Liver (tissue), 9 donors: ENCODE data around the gene JAK1. TPM values are rescaled to one million over a fixed set of nuclear protein-coding genes. Genes with fewer than 3 reads are reported as not detected.
A peak's percentile ranks its signal among the peaks of the same experiment; 100 is the strongest.

ENCODE experiments used
- DNase-seq: peaks from one replicate; pipeline ENCODE4 v3.0.0-alpha.2; 2017; ENCODE audit warnings: low spot score
- H3K27ac ChIP-seq, 2 donors: one replicate each; pipeline ENCODE4 v1.7.0; 2013; ENCODE audit warnings: inconsistent platforms in 2 of 2, low read length in 2 of 2, control low read depth in 1 of 2, low read depth in 1 of 2, mild to moderate bottlenecking in 1 of 2
- H3K27me3 ChIP-seq, 4 donors: one replicate each; pipeline versions ENCODE4 v1.6.1 to v1.7.0; 2013; ENCODE audit warnings: low read length in 3 of 4, inconsistent platforms in 1 of 4, mild to moderate bottlenecking in 1 of 4, moderate library complexity in 1 of 4; ENCODE audit not compliant: control insufficient read depth in 4 of 4, insufficient read depth in 4 of 4
- H3K36me3 ChIP-seq, 4 donors: one replicate each; pipeline versions ENCODE4 v1.6.1 to v1.7.0; 2013; ENCODE audit warnings: low read length in 3 of 4, mild to moderate bottlenecking in 3 of 4, low read depth in 1 of 4, moderate library complexity in 1 of 4; ENCODE audit not compliant: control insufficient read depth in 4 of 4, insufficient read depth in 3 of 4
- H3K4me1 ChIP-seq, 4 donors: one replicate each; pipeline versions ENCODE4 v1.6.1 to v1.7.0; 2013; ENCODE audit warnings: low read length in 3 of 4, mild to moderate bottlenecking in 3 of 4, moderate library complexity in 1 of 4; ENCODE audit not compliant: control insufficient read depth in 4 of 4, insufficient read depth in 4 of 4
- H3K4me3 ChIP-seq, 3 donors: one replicate each; pipeline versions ENCODE4 v1.6.1 to v1.7.0; 2013; ENCODE audit warnings: low read length in 3 of 3, control low read depth in 1 of 3, low read depth in 1 of 3, mild to moderate bottlenecking in 1 of 3
- H3K9ac ChIP-seq, 2 donors: one replicate each; pipeline ENCODE4 v1.7.0; 2013; ENCODE audit warnings: low read length in 2 of 2, mild to moderate bottlenecking in 2 of 2, moderate library complexity in 2 of 2, control low read depth in 1 of 2, low read depth in 1 of 2
- H3K9me3 ChIP-seq, 4 donors: one replicate each; pipeline versions ENCODE4 v1.6.1 to v1.7.0; 2013; ENCODE audit warnings: low read length in 3 of 4; ENCODE audit not compliant: control insufficient read depth in 4 of 4
- ATF3 ChIP-seq: IDR thresholded peaks from 2 replicates; pipeline ENCODE4 v1.6.1; 2016; ENCODE audit warnings: antibody characterized with exemption
- CTCF ChIP-seq: fragments of 150-350 bp; IDR thresholded peaks from 2 replicates; pipeline ENCODE4 v1.5.1; 2017; ENCODE audit warnings: improper control_type of control experiment, low read depth, low read length; ENCODE audit not compliant: missing input control
- EGR1 ChIP-seq, 2 donors: IDR thresholded peaks; 2 replicates each; pipeline ENCODE4 v1.6.1; 2016 to 2018; ENCODE audit warnings: antibody characterized with exemption in 2 of 2, low read depth in 2 of 2
- FOXA1 ChIP-seq: IDR thresholded peaks from 2 replicates; pipeline ENCODE4 v1.6.1; 2016; ENCODE audit warnings: antibody characterized with exemption
- FOXA2 ChIP-seq: IDR thresholded peaks from 2 replicates; pipeline ENCODE4 v1.6.1; 2016; ENCODE audit warnings: antibody characterized with exemption
- GABPA ChIP-seq, 2 donors: IDR thresholded peaks in 1 of 2; conservative IDR thresholded peaks in 1 of 2; 2 replicates each; pipeline ENCODE4 v1.6.1; 2016; ENCODE audit warnings: antibody characterized with exemption in 2 of 2, mild to moderate bottlenecking in 1 of 2, moderate library complexity in 1 of 2
- HNF4A ChIP-seq, 2 donors: conservative IDR thresholded peaks; 2 replicates each; pipeline ENCODE4 v1.6.1; 2016; ENCODE audit warnings: antibody characterized with exemption in 2 of 2, mild to moderate bottlenecking in 2 of 2
- HNF4G ChIP-seq: IDR thresholded peaks from 2 replicates; pipeline ENCODE4 v1.6.1; 2016; ENCODE audit warnings: antibody characterized with exemption
- JUND ChIP-seq, 2 donors: IDR thresholded peaks; 2 replicates each; pipeline ENCODE4 v1.6.1; 2016; ENCODE audit warnings: antibody characterized with exemption in 2 of 2
- MAX ChIP-seq: IDR thresholded peaks from 2 replicates; pipeline ENCODE4 v1.6.1; 2016; ENCODE audit warnings: antibody characterized with exemption
- NR2F2 ChIP-seq: IDR thresholded peaks from 2 replicates; pipeline ENCODE4 v1.6.1; 2016; ENCODE audit warnings: antibody characterized with exemption
- RAD21 ChIP-seq, 2 donors: IDR thresholded peaks; 2 replicates each; pipeline ENCODE4 v1.6.1; 2016; ENCODE audit warnings: antibody characterized with exemption in 2 of 2, mild to moderate bottlenecking in 2 of 2
- REST ChIP-seq: IDR thresholded peaks from 2 replicates; pipeline ENCODE4 v1.6.1; 2016; ENCODE audit warnings: antibody characterized with exemption, mild to moderate bottlenecking
- RXRA ChIP-seq, 2 donors: IDR thresholded peaks; 2 replicates each; pipeline ENCODE4 v1.6.1; 2017 to 2018; ENCODE audit warnings: antibody characterized with exemption in 2 of 2, mild to moderate bottlenecking in 1 of 2
- SP1 ChIP-seq: IDR thresholded peaks from 2 replicates; pipeline ENCODE4 v1.6.1; 2018; ENCODE audit warnings: antibody characterized with exemption, mild to moderate bottlenecking
- TAF1 ChIP-seq: conservative IDR thresholded peaks from 2 replicates; pipeline ENCODE4 v1.6.1; 2016; ENCODE audit warnings: antibody characterized with exemption, mild to moderate bottlenecking
- YY1 ChIP-seq: IDR thresholded peaks from 2 replicates; pipeline ENCODE4 v1.6.1; 2016; ENCODE audit warnings: antibody characterized with exemption, mild to moderate bottlenecking
- ZBTB33 ChIP-seq: IDR thresholded peaks from 2 replicates; pipeline ENCODE4 v1.6.1; 2016; ENCODE audit warnings: antibody characterized with exemption
- WGBS: extraction: QIAGEN DNeasy Blood & Tissue Kit; methylation state at CpG from one replicate; pipeline ENCODE4 v1.1.7; 2013; 5-methylcytosine and 5-hydroxymethylcytosine counted together
- polyA plus RNA-seq, 2 donors: library from polyadenylated mRNA; stranded (reverse) in 1 of 2; unstranded in 1 of 2; fragments of 200-250 nt in 1 of 2; fragments of >200 nt in 1 of 2; fragmentation: Nextera tagmentation in 1 of 2; extraction: Ambion mirVana in 1 of 2; gene quantifications; one replicate each; pipeline versions ENCODE4 v1.2.1 to v1.2.3, GENCODE V29; 2013 to 2015
- total RNA-seq, 2 donors: library from RNA; depleted of rRNA; stranded (reverse); fragments of >200 nt; gene quantifications; one replicate each; pipeline ENCODE4 v1.2.3, GENCODE V29; 2014
- donor health status: healthy.
- donor health status: healthy.
- donor health status: healthy.
- donor health status: healthy.
- donor health status: healthy.

The JAK1 gene
- total and polyA plus RNA-seq, 4 donors: 24.1 to 68.6 (median 34.5) TPM

- no peak for TF ChIP-seq GABPA (IDR thresholded peaks at IDR 0.05 in 1 of 2, conservative IDR thresholded peaks at IDR 0.05 in 1 of 2)
- no peak for TF ChIP-seq RXRA (IDR thresholded peaks at IDR 0.05)
- no peak for TF ChIP-seq TAF1
- no peak for TF ChIP-seq FOXA2
- no peak for TF ChIP-seq RAD21 (IDR thresholded peaks at IDR 0.05)
- no peak for TF ChIP-seq HNF4A (conservative IDR thresholded peaks at IDR 0.05)
These were observed 101.1 kb downstream of the JAK1 start (continued) for GRCh38 chr1:64865105-64865757.

- Histone ChIP-seq H3K4me3 (no peak overlapping the region), H3K27me3 (no peaks in the 10 kb centered on the region), H3K27ac (peak overlapping the region; percentile 1 to 52), H3K9me3 (no peaks in the 10 kb centered on the region), H3K36me3 (peaks cover 2 to 37% (median 24%) of the 10 kb centered on the region in 4 donors), H3K9ac (no peak overlapping the region), H3K4me1 (peaks cover 0 to 2% (median 0%) of the 10 kb centered on the region in 4 donors)
- peak; percentile 38 for DNase-seq
- TF ChIP-seq FOXA2 (no peak), ZBTB33 (no peak), SP1 (peak; percentile 42), YY1 (no peak), ATF3 (no peak), REST (no peak), MAX (peak; percentile 68), EGR1 (IDR thresholded peaks at IDR 0.05; ENCODE audit: low read depth in 2 of 2) (peak in 1 of 2 donors; percentile 13), GABPA (IDR thresholded peaks at IDR 0.05 in 1 of 2, conservative IDR thresholded peaks at IDR 0.05 in 1 of 2) (no peak), CTCF (no peak), TAF1 (no peak), NR2F2 (peak; percentile 73), JUND (IDR thresholded peaks at IDR 0.05) (no peak), FOXA1 (no peak), RXRA (IDR thresholded peaks at IDR 0.05) (peak; percentile 22 to 39), HNF4A (conservative IDR thresholded peaks at IDR 0.05) (no peak), RAD21 (IDR thresholded peaks at IDR 0.05) (peak; percentile 35 to 64), HNF4G (no peak)
- 64% methylated on average over 14 of the region's 14 CpGs for WGBS
These were observed 102.1 kb downstream of the JAK1 start for GRCh38 chr1:64864018-64864940.
